ENCODE data around the gene ASXL3. TPM values are rescaled to one million over a fixed set of nuclear protein-coding genes. Genes with fewer than 3 reads are reported as not detected.

Gene ASXL3
- total and polyA plus RNA-seq, 2 donors (not counting 3 experiments of a cell fraction or from before 2014, with no cell fraction given) = 0.07 to 0.27 TPM

- Histone ChIP-seq H3K79me2 (ENCODE audit: control insufficient read depth, insufficient read depth, low read length) (no peaks in the 10 kb centered on the region), H3K4me3 (replicated peaks in 1 of 3; ENCODE audit: insufficient read depth in 1 of 3, low read depth in 1 of 3, low read length in 3 of 3) (no peak overlapping the region), H3K4me1 (ENCODE audit: control insufficient read depth, extremely low read depth, insufficient read depth, low read length) (peaks cover 18% of the 10 kb centered on the region), H3K36me3 (ENCODE audit: control insufficient read depth in 2 of 2, extremely low read depth in 1 of 2, insufficient read depth in 2 of 2, low read length in 2 of 2) (no peaks in the 10 kb centered on the region), H3K9me1 (replicated peaks; ENCODE audit: control insufficient read depth, extremely low read depth, insufficient read depth, low read length) (no peaks in the 10 kb centered on the region), H3K27ac (ENCODE audit: insufficient read depth, low read depth, low read length) (no peak overlapping the region), H2AFZ (ENCODE audit: low read depth, low read length) (no peak overlapping the region), H3K9me3 (replicated peaks; ENCODE audit: control insufficient read depth, insufficient read depth, low read length) (no peaks in the 10 kb centered on the region), H3K4me2 (ENCODE audit: insufficient read depth, low read length) (no peak overlapping the region), H3K9ac (replicated peaks; ENCODE audit: extremely low read depth, insufficient read depth, low read length) (no peak overlapping the region), H3K27me3 (ENCODE audit: control insufficient read depth in 2 of 2, insufficient read depth in 2 of 2, low read length in 2 of 2) (no peaks in the 10 kb centered on the region), H4K20me1 (replicated peaks; ENCODE audit: control insufficient read depth, extremely low read depth, insufficient read depth, low read length) (no peaks in the 10 kb centered on the region)
- dilution Hi-C loops (cut with MboI; ENCODE audit: extremely low pct_ligation_motif_present, low sequenced_read_pairs) (no loop called here), intact Hi-C loops (cut with micrococcal nuclease) (no loop called here)
- DNase-seq (ENCODE audit: low read depth, low spot score) (no peak), FAIRE-seq (no peak)
- ChIA-PET CTCF (interaction anchor here (1.2 kb wide), 1 partner anchor 16 kb away, joined by 4 read pairs; no protein-coding TSS in a partner anchor), POLR2A (no interaction called here)
- TF ChIP-seq EZH2 (IDR thresholded peaks at IDR 0.05; ENCODE audit: borderline replicate concordance, low read depth, low read length, severe bottlenecking) (no peak), GATA2 (IDR thresholded peaks at IDR 0.05; ENCODE audit: insufficient read depth, insufficient read length, low read depth, low read length) (no peak), POLR2AphosphoS5 (IDR thresholded peaks at IDR 0.05; ENCODE audit: insufficient read depth, low read depth, low read length) (no peak), MYC (IDR thresholded peaks at IDR 0.05; ENCODE audit: low read depth, low read length) (no peak), FOS (IDR thresholded peaks at IDR 0.05; ENCODE audit: borderline replicate concordance, insufficient read depth, low read length) (no peak), CTCF (IDR thresholded peaks at IDR 0.05; ENCODE audit: extremely low read depth in 1 of 2, insufficient read depth in 1 of 2, low read depth in 1 of 2, low read length in 2 of 2) (no peak), POLR2A (IDR thresholded peaks at IDR 0.05; ENCODE audit: low read depth, low read length) (no peak), MAX (IDR thresholded peaks at IDR 0.05; ENCODE audit: insufficient read depth, insufficient read length) (no peak), JUN (IDR thresholded peaks at IDR 0.05; ENCODE audit: borderline replicate concordance, insufficient read depth, insufficient read length, low read depth) (no peak)
- BruUV-seq (replicated peaks) = no TSS peak
These were observed 22.8 kb downstream of the ASXL3 start for GRCh38 chr18:33600846-33601245.
